Activated CD4-positive, alpha-beta T cell treated with anti-CD3 and anti-CD28 coated beads for 24 hours (primary cell): Measurements from ENCODE around the gene TP73.
A peak's percentile ranks its signal among the peaks of the same experiment; 100 is the strongest.

Source experiments
- DNase-seq, 2 donors: peaks; one replicate each; pipeline ENCODE4 v3.0.0-alpha.2; 2020; ENCODE audit warnings: low read depth in 2 of 2

The TP73 gene

GRCh38 chr1:3689138-3689750 lies 36.9 kb downstream of the TP73 start:
- DNase-seq = no peak

GRCh38 chr1:3690282-3691065 lies 38.2 kb downstream of the TP73 start:
- no peak for DNase-seq

DNA sequence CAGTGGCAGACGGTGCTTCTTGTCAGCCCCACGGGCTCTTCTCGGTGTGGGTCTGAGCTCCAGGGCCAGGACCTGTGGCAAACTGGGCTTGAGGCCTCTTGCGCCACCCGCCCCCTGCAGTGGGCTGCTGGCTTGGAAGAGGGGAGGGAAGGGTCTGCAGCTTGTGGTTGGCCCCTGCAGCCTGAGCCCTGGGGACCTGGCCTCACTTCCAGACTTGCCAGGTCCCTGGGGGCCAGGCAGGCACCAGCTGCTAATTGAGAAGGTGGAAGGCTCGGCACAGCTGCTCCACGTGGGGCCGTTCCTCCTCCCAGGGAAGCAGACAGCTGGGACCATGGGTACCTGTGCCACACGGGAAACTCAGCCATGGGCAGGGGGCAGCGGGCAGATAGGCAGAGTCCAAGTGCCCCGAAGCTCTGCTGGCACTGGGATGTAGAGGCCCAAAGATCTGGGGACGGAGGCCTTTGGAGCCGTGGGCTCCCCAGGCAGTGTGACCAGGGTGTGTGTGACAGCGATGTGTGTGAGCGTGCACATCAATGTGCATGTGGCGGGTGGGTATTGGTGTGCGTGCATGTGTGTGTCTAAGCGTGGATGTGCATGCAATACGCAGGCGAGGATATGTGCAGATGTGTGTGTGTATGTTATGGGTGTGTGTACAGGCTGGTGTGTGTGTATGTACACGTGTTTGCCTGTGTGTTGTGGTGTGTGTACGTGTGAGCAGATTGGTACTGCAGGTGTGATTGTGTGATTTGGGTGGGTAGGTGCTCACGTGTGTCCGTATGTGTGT lies 39.3 kb downstream of the TP73 start:
- no peak for DNase-seq

- DNase-seq = no peak
Observed at GRCh38 chr1:3692598-3692997, 40.3 kb downstream of the TP73 start.

DNA sequence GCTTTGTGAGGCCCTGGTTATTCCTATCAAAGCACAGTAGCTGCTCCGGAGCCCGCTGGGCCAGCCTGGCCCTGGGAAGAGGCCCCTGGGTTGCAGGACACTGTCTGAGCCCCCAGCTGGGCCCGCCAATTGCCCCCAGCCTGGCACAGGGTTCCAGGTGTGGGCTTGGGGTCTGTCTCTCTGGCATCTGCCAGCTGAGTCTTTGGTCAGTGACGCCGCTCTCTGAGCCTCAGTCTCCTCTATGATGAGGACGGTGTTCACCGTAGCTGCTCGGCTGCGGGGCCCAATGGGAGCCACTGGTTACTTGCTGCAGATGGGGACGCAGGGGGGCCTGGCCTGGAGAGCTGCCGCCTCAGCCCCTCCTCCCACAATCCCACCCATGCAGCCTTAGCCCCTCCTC lies 41.0 kb downstream of the TP73 start:
- no peak for DNase-seq

- DNase-seq = peak in 1 of 2 donors; percentile 38
Observed at GRCh38 chr1:3695326-3696217, 43.3 kb downstream of the TP73 start.

DNA sequence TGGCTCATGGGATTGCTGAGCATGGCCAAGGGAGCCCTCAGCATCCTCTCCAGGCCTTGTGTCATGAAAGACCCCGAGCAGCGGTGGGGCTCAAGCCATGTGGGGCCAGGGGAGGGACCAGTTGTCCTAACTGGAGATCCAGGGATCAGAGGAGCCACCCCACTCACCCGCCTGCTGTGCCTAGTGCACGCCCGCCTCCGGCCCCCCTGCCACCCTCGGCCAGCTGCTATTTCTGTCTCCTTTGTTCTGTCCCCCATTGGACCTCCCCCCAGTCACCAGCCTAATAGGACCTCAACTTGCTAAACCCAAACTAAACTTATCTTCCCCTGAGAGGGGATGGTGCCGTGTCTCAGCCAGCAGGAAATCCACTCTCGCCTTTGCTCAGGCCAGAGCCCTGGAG lies 44.4 kb downstream of the TP73 start:
- no peak for DNase-seq

- DNase-seq = no peak
Observed at GRCh38 chr1:3697104-3697503, 44.8 kb downstream of the TP73 start.

GRCh38 chr1:3697810-3698209 lies 45.5 kb downstream of the TP73 start:
- DNase-seq = no peak

- DNase-seq = no peak
Observed at GRCh38 chr1:3698660-3699408, 46.5 kb downstream of the TP73 start.

DNA sequence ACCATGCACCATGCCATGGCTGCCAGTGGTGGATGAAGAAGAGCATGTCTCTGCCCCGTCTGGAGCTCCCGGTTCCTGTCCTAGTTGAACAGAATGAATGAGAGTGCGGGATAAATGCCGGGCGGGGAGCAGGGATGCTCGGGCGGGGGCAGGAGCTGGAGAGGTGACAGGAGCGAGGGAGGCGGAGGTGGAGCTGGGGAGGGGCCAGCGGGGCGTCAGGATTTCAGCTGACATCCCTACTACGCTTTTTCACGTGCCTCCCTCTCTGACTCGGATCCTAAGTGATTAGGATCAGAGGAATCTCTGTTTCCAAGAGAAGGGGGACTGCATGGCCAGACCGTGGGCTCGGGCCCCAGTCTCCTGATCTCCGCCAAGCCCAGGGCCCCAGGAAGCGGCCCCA lies 47.3 kb downstream of the TP73 start:
- DNase-seq = no peak

DNA sequence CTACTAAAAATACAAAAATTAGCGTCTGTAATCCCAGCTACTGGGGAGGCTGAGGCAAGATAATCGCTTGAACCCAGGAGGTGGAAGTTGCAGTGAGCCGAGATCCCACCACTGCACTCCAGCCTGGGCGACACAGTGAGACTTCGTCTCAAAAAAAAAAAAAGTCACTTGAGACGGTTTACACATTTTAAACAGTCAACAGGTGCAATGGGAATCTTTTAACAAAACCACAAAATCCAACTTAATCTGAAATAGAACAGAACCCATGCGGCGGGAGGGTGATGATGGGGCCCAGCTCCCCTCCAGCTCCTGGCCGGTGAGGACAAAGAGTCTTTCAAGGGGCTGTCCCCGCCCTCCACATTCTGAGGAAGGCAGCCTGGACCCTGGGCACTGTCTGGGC lies 48.3 kb downstream of the TP73 start:
- no peak for DNase-seq

DNA sequence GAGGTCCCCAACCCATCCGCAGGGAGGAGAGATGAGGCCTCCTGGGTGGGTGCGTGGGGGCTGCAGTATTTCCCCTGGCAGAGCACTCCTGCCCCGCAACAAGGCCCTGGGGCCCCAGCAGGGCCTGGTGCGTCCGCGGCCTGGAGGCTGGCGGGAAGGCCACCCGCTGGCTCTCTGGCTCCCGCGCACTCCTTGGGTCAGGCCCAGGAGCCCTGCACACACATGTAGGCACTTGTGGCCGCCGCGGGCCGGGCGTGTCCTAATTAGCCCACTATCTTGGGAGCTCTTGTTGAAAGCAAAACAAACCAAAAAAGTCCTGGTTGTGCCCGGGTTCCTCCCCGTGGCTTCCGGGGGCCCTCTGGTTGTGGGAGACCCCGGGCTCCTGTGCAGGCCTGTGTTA lies 50.2 kb downstream of the TP73 start:
- no peak for DNase-seq

DNA sequence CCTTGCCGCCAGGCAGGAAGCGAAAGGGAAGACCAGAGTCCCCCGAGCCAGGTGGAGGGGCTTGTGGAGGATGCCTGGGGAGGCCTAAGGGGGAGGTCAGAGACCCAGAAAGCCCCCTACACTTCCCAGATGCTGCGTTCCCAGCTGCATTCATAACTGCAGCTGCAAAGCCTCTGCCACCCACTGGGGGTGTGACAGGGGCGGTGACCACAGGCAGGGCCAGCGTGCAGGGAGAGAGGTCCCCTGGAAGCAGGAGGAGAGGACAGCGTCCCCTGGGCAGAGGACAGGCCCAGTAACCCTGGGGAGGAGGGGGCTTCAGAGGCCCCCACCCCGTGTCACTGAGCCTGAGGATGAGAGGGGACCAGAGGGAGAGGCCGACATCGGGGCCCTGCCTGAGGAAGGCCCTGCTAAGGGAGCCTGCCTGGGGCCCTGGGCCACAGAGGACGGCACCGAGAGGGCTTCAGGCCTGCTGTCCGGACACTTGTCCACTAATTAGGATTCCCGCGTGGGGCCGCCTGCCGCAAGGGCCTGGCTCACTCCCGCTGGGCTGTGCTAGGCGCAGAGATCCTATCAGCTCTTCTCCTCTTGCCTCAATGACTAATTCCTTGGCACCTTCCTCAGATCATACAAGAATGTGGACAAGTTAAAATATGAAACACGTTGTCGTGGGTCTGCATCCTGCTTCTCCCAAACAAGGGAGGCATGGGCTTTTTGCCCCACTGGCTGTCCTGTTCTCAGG lies 50.8 kb downstream of the TP73 start:
- no peak for DNase-seq

- DNase-seq = no peak
Observed at GRCh38 chr1:3703786-3704371, 51.6 kb downstream of the TP73 start.

GRCh38 chr1:3705341-3705950 lies 53.1 kb downstream of the TP73 start:
- no peak for DNase-seq

DNA sequence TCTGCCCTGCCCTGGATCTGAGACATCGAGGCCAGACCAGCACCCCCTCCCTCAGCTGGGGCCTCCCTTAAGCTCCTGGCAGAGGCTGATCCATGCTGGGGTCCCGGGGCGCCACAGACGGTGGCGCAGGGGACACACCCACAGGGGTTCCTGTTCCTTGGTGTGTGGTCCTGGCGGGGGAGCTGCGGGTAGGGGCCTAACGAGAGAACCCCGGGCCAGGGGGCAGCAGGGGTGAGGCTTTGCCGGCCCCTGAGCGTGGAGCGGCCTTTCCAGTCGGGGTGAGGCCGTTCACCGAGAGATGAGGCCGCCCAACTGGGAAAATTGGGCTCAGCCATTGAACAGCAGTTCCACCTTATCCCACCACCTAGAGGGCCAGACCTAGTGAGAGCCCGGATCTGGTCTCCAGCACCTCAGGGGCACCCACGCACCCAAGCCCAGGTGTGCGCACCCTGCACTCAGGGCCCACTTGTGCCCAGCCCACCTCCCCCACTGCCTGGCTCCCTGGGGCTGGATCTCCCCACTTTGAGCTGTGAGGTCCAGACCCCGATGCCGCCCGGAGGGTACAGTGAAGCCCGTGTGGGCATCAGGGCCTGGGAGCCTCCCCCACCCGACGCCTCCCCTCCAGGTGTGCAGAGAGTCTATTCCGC lies 54.5 kb downstream of the TP73 start:
- no peak for DNase-seq

DNA sequence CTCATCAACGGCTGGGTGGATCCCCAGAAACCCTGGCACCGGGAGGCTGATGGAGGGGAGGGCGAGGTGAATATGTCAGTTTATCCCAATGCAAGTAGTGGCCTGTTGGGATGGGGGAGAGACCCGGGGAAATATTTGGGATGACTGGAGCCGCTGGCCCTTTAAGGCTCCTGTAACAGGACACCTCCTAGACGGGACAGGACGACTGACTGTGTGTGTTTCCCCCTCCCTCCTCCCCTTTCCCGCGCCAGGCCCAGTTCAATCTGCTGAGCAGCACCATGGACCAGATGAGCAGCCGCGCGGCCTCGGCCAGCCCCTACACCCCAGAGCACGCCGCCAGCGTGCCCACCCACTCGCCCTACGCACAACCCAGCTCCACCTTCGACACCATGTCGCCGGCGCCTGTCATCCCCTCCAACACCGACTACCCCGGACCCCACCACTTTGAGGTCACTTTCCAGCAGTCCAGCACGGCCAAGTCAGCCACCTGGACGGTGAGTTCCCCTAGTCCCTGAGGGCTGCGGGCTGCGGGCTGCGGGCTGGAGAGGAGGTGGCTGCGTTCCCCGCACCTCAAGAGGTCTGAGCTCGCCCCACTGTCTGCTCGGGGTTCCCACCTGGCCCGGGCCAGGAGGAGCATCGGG lies 55.1 kb downstream of the TP73 start:
- no peak for DNase-seq

GRCh38 chr1:3707939-3708328 lies 55.6 kb downstream of the TP73 start:
- DNase-seq = no peak
